ENCODE data around the gene MYLK2.
A peak's percentile ranks its signal among the peaks of the same experiment; 100 is the strongest.

MYLK2 gene

GRCh38 chr20:31871618-31871954, 52.4 kb downstream of the MYLK2 start:
- no peak for DNase-seq (ENCODE audit: low spot score)

GRCh38 chr20:31872406-31872805, 53.2 kb downstream of the MYLK2 start:
- DNase-seq (ENCODE audit: low spot score), result no peak

- DNase-seq (ENCODE audit: low spot score), result no peak
Observed at GRCh38 chr20:31875671-31876070, 56.5 kb downstream of the MYLK2 start.

GRCh38 chr20:31877684-31878083, 58.5 kb downstream of the MYLK2 start:
- no peak for DNase-seq (ENCODE audit: low spot score)

GRCh38 chr20:31879143-31879987, 60.2 kb downstream of the MYLK2 start:
- DNase-seq (ENCODE audit: low spot score), result peak; percentile 98

- no peak for DNase-seq (ENCODE audit: low spot score)
Observed at GRCh38 chr20:31881945-31882344, 62.8 kb downstream of the MYLK2 start.

GRCh38 chr20:31883829-31884228, 64.7 kb downstream of the MYLK2 start:
- DNase-seq (ENCODE audit: low spot score), result no peak

Measured in AG20443 (cell line).